DOHH2 (cell line): ENCODE data around the gene KCTD15.

Source experiments
- CTCF ChIP-seq: fragments of 200-600 bp; sonication (generic); IDR thresholded peaks from one replicate; pipeline ENCODE4 v1.5.1; 2014; ENCODE audit warnings: antibody characterized with exemption, mild to moderate bottlenecking, low read depth, low read length; ENCODE audit not compliant: poor library complexity, severe bottlenecking
- EZH2phosphoT487 ChIP-seq: fragments of 200-600 bp; sonication (generic); IDR thresholded peaks from 2 replicates; pipeline ENCODE4 v1.6.1; 2017; ENCODE audit warnings: borderline replicate concordance, mild to moderate bottlenecking, antibody characterized with exemption, low read length, moderate library complexity, mixed read lengths

GRCh38 chr19:33796164-33796875 is at the start of gene KCTD15:
- TF ChIP-seq CTCF, result no peak
- no peak for TF ChIP-seq EZH2phosphoT487
